RWPE2 (cell line): ENCODE data around the gene PTPRA.
"Not testable (repeated sequence)": the region's sequence is repeated elsewhere in the genome, so short reads cannot be mapped to it uniquely, and the experiment has no call there.

Experiments used
- ATAC-seq: fragments of 200-7000 bp; cut with Tn5 transposase; 3 replicates; pipeline ENCODE4 v1.9.1; 2021; ENCODE audit warnings: low read depth
- DNase-seq: peaks from one replicate; pipeline ENCODE4 v3.0.0-alpha.2; 2020; ENCODE audit warnings: low spot score
- H3K27ac ChIP-seq: fragments of 450-650 bp; 2 replicates; pipeline ENCODE4 v1.5.1; 2017; ENCODE audit warnings: mild to moderate bottlenecking; ENCODE audit not compliant: poor library complexity, severe bottlenecking
- H3K27me3 ChIP-seq: fragments of 250-450 bp; sonication (Bioruptor Pico); 2 replicates; pipeline ENCODE4 v1.5.1; 2021; ENCODE audit warnings: mild to moderate bottlenecking, moderate library complexity; ENCODE audit not compliant: insufficient read depth, poor library complexity, severe bottlenecking
- H3K36me3 ChIP-seq: fragments of 250-450 bp; sonication (Bioruptor Pico); 2 replicates; pipeline ENCODE4 v1.5.1; 2020; ENCODE audit warnings: low read depth, mild to moderate bottlenecking, moderate library complexity
- H3K4me1 ChIP-seq: fragments of 250-450 bp; sonication (Bioruptor Pico); 2 replicates; pipeline ENCODE4 v1.5.1; 2021; ENCODE audit warnings: mild to moderate bottlenecking, moderate library complexity; ENCODE audit not compliant: insufficient read depth, poor library complexity, severe bottlenecking
- H3K4me3 ChIP-seq: fragments of 250-450 bp; sonication (Bioruptor Pico); 2 replicates; pipeline ENCODE4 v1.5.1; 2021; ENCODE audit warnings: mild to moderate bottlenecking, moderate library complexity; ENCODE audit not compliant: severe bottlenecking
- H3K9me3 ChIP-seq: fragments of 250-450 bp; sonication (Bioruptor Pico); 2 replicates; pipeline ENCODE4 v1.5.1; 2021; ENCODE audit warnings: mild to moderate bottlenecking, moderate library complexity; ENCODE audit not compliant: severe bottlenecking
- TF ChIP-seq, protein P1 (sequence below): fragments of 450-650 bp; IDR thresholded peaks from one replicate; pipeline ENCODE4 v1.5.1; 2017; ENCODE audit warnings: mild to moderate bottlenecking, moderate library complexity; ENCODE audit not compliant: poor library complexity, severe bottlenecking

PTPRA gene, protein sequence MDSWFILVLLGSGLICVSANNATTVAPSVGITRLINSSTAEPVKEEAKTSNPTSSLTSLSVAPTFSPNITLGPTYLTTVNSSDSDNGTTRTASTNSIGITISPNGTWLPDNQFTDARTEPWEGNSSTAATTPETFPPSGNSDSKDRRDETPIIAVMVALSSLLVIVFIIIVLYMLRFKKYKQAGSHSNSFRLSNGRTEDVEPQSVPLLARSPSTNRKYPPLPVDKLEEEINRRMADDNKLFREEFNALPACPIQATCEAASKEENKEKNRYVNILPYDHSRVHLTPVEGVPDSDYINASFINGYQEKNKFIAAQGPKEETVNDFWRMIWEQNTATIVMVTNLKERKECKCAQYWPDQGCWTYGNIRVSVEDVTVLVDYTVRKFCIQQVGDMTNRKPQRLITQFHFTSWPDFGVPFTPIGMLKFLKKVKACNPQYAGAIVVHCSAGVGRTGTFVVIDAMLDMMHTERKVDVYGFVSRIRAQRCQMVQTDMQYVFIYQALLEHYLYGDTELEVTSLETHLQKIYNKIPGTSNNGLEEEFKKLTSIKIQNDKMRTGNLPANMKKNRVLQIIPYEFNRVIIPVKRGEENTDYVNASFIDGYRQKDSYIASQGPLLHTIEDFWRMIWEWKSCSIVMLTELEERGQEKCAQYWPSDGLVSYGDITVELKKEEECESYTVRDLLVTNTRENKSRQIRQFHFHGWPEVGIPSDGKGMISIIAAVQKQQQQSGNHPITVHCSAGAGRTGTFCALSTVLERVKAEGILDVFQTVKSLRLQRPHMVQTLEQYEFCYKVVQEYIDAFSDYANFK

DNA sequence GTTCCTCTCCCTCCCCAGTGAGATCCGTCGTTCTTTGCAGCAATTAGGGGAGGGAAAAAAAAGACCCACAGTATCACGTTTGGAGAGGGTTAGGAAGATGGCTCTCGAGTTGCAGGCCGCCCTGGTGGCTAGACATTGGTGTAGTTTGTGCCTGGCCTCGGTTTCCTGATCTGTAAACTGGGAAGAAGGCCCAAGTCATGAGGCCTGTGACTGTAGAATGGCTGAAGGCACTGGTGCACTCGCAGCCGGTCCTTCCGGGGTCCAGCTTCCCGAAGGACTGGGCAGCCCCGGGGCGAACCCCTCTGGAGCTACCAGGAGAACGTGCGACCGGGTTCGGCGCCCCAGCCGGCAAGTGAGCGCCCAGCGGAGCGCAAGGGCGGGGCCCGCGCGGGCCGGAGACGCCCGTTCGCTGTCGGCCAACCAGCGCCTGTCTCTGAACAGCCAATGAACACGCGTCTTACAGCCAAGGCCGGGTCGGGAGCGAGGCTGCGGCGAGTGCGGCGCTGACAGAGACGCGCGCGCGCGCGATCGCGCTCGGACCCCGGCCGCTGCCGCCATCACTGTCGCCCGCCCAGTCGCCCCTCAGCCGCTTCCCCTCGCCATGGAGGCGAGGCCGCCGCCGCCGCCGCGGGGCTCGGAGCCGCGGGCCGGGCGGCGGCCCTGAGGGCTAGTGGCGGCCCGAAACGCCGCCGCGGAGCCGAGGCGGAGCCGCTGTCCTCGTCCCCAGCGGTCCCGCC is at the start of gene PTPRA:
TSS of gene PTPRA (plus strand) at position 472 of the 737 bp plus-strand sequence. CDS start 90,797 bp downstream, outside the sequence.
- H3K27me3 ChIP-seq, result no peaks in the 10 kb centered on the region
- H3K9me3 ChIP-seq, result no peaks in the 10 kb centered on the region
- H3K4me3 ChIP-seq, result peak within 1 kb of the TSS; percentile 74
- ATAC-seq (peak; percentile 92), DNase-seq (peak; percentile 92)
- H3K4me1 ChIP-seq, result peaks cover 7% of the 10 kb centered on the region
- peak within 1 kb of the TSS; percentile 18 for H3K27ac ChIP-seq
- H3K36me3 ChIP-seq, result no peaks in the 10 kb centered on the region; the same call in 1 of the 2 replicates
- TF ChIP-seq, protein P1, sequence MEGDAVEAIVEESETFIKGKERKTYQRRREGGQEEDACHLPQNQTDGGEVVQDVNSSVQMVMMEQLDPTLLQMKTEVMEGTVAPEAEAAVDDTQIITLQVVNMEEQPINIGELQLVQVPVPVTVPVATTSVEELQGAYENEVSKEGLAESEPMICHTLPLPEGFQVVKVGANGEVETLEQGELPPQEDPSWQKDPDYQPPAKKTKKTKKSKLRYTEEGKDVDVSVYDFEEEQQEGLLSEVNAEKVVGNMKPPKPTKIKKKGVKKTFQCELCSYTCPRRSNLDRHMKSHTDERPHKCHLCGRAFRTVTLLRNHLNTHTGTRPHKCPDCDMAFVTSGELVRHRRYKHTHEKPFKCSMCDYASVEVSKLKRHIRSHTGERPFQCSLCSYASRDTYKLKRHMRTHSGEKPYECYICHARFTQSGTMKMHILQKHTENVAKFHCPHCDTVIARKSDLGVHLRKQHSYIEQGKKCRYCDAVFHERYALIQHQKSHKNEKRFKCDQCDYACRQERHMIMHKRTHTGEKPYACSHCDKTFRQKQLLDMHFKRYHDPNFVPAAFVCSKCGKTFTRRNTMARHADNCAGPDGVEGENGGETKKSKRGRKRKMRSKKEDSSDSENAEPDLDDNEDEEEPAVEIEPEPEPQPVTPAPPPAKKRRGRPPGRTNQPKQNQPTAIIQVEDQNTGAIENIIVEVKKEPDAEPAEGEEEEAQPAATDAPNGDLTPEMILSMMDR, result peak; percentile 46

DNA sequence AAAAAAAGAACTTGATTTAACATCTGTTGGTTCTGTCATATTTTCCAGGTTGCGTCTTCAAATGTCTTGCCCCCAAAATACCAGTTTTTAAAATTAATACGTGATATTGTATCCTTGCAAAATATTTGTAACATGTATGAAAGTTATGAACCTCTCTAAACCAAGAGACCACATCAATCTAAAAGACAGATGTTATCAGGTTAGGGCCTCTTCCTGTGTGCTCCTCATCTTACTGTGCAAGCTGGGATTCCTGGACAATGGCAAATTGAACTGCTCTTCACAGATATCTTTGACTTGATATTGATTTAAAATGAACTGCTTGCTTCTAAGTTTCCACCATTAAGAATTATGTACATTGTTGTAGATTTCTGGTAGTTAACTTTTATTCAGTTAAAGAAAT is 47.5 kb upstream of the PTPRA start:
- no peaks in the 10 kb centered on the region for H3K4me1 ChIP-seq
- no peak overlapping the region for H3K4me3 ChIP-seq
- no peak overlapping the region for H3K27ac ChIP-seq
- TF ChIP-seq, protein P1, result no peak
- no peak for ATAC-seq
- peaks cover 19% of the 10 kb centered on the region for H3K27me3 ChIP-seq
- no peaks in the 10 kb centered on the region for H3K36me3 ChIP-seq
- DNase-seq, result no peak
- no peaks in the 10 kb centered on the region for H3K9me3 ChIP-seq

DNA sequence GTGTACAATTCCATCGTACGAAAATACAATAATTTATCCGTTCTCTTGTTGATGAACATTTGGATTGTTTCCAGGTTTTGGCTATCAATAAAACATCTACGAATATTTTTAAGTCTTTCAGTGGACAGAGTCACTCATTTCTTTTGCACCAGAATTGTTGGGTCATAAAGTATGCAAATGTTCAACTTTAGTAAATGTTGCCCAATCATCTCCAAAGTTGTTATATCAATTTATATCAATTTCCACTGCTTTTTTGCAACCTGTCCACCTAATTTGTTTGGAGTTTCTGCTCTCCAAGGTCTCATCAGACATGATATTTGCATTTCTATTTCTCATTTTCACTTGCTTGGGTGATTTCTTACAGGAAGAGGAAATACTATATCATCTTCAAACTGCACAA is 46.6 kb upstream of the PTPRA start:
- DNase-seq (no peak), ATAC-seq (no peak)
- peaks cover 17% of the 10 kb centered on the region for H3K27me3 ChIP-seq
- no peaks in the 10 kb centered on the region for H3K4me1 ChIP-seq
- no peak overlapping the region for H3K27ac ChIP-seq
- H3K36me3 ChIP-seq, result no peaks in the 10 kb centered on the region
- TF ChIP-seq, protein P1, result no peak
- H3K9me3 ChIP-seq, result no peaks in the 10 kb centered on the region
- H3K4me3 ChIP-seq, result no peak overlapping the region

DNA sequence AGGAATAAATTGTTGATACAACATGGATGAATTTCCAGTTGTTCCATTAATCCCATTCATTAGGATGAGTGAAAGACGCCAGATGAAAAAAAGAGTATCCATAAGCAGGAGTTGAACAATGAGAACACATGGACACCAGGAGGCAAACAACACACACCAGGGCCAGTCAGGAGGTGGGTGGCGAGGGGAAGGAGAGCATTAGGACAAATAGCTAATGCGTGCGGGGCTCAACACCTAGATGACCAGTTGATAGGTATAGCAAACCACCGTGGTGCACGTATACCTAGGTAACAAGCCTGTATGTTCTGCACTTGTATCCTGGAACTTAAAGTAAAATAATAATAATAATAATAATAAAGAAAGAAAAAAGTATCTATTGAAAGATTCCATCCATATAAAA is 43.9 kb upstream of the PTPRA start:
- no peaks in the 10 kb centered on the region for H3K36me3 ChIP-seq
- DNase-seq (no peak), ATAC-seq (no peak)

DNA sequence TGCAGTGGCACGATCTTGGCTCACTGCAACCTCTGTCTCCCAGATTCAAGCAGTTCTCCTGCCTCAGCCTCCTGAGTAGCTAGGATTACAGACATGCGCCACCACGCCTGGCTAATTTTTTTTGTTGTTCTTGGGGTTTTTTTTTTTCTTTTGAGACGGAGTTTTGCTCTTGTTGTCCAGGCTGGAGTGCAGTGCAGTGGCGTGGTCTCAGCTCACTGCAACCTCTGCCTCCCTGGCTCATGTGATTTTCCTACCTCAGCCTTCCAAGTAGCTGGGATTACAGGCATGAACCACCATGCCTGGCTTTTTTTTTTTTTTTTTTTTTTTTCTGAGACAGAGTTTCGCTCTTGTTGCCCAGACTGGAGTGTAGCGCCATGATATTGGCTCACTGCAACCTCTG is 42.1 kb upstream of the PTPRA start:
- peaks cover 10% of the 10 kb centered on the region for H3K4me1 ChIP-seq
- ATAC-seq, DNase-seq: not testable (repeated sequence)

More for the DNA sequence above, 43.9 kb upstream of the PTPRA start:
- peaks cover 12% of the 10 kb centered on the region for H3K27me3 ChIP-seq
- H3K27ac ChIP-seq, result no peak overlapping the region
- no peak overlapping the region for H3K4me3 ChIP-seq
- no peaks in the 10 kb centered on the region for H3K9me3 ChIP-seq
- TF ChIP-seq, protein P1, result no peak
- H3K4me1 ChIP-seq, result peaks cover 10% of the 10 kb centered on the region

More for the DNA sequence above, 42.1 kb upstream of the PTPRA start:
- H3K27me3 ChIP-seq, H3K27ac ChIP-seq, H3K36me3 ChIP-seq, H3K9me3 ChIP-seq, H3K4me3 ChIP-seq: not testable (repeated sequence)
